GM21423 (cell line): ENCODE data around the gene SLC26A1.
"Not testable (repeated sequence)": the region's sequence is repeated elsewhere in the genome, so short reads cannot be mapped to it uniquely, and the experiment has no call there.

Experiments
- ATAC-seq: cut with Tn5 transposase; IDR thresholded peaks from one replicate; pipeline ENCODE4 v1.9.1; 2021; ENCODE audit warnings: mild to moderate bottlenecking, moderate library complexity; ENCODE audit not compliant: unreplicated experiment

The SLC26A1 gene

GRCh38 chr4:955931-956381 is 37.2 kb downstream of the SLC26A1 start:
- ATAC-seq, result no peak

- no peak for ATAC-seq
Measured at GRCh38 chr4:955161-955921, 37.9 kb downstream of the SLC26A1 start.

- no peak for ATAC-seq
Measured at GRCh38 chr4:954211-955020, 38.8 kb downstream of the SLC26A1 start.

DNA sequence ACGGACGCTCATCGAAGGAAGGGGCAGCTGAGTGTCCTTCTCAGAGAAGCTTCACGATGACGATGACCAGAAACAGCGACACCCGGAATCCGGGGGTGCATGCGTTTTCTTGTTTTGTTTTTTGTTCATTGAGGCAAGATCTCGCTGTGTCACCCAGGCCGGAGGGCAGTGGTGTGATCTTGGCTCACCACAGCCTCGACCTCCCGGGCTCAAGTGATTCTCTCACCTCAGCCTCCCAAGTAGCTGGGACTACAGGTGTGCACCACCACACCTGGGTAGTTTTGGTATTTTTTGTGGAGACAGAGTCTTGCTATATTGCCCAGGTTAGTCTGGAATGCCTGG is 39.7 kb downstream of the SLC26A1 start:
- no peak for ATAC-seq

DNA sequence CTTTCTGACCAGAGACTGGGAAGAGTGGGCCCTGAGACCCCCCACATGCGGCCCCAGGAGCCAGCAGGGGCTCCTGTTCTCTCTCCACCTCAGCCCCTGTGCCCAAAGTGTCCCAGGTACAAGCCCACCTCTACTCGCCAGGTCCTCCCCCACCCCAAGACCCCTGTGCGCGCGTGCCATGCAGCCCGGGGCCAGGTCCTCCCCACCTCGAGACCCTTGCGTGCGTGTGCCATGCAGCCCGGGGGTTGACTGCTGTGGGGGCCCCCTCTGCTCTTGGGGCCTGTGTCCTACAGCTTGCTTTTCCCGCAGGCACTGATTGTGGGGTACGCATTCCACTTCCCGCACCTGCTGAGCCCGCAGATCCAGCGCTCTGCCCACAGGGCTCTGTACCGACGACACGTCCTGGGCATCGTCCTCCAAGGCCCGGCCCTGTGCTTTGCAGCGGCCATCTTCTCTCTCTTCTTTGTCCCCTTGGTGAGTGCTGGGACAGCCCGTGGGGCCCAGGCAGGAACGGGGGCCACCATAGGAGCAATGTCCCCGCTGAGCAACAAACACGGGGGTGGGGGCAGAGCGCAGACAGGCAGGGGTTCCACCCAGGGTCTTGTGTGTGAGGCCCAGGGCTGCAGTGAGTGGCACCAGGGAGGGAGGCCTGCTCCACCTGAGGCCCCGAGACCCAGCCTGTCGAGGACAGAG is 40.2 kb downstream of the SLC26A1 start:
- ATAC-seq, result no peak

DNA sequence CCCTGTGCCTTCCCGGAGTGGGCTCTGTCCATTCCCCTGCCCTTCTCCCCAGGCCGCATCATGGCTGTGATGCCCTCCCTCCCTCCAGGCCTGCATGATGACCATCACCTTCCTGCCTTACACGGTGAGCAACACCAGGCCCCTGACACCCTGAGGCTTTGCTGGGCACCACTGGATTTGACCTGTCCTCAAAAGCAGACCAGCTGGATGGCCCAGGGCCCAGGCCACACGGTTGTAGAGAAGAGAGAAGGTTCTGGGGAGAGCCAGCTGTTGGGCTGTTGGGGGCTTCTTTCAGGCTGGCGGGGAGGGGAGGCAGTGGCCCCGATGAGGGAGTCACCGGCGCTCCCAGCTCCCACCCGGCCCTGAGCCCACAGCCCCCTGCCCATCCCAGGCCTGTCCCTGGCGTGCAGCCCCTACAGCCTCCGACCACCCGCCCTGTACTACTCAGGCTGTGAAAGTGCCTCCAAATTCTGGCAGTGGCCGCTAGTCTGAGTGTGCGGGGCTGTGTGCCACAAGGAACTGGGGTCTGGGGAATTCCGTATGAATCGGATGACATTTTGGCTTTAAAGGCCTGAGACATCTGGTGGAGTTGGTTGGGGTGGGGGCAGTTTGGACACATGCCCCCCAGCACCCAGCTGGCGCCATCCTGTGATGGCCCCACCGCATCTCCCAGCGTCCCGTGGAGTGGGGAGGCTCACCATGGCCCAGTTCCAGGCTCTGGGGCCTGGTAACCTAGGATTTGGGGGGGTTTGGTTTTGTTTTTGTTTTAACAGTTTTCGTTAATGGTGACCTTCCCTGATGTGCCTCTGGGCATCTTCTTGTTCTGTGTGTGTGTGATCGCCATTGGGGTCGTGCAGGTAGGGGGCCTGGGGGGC is 41.4 kb downstream of the SLC26A1 start:
- no peak for ATAC-seq

- no peak for ATAC-seq
Measured at GRCh38 chr4:951186-951585, 42.0 kb downstream of the SLC26A1 start.

- ATAC-seq, result no peak
Measured at GRCh38 chr4:950136-951020, 42.8 kb downstream of the SLC26A1 start.

DNA sequence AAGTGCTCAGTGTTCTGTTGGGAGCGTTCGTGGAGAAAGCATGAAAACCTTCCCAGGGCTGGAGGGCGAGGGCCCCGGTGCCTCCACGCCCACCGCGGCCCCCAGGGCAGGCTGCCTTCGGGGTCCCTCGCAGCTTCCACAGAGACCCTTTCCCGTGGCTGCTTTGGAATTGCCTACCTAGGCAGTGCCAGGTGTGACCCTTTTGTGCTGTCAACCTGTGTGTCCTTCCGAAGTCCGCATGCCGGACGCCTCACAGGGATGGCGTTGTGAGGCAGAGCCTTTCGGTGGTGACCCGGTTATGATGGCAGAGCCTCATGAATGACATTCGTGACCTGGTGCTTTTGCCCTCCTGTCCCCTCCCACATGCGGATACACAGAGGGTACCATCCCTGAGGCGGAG is 43.5 kb downstream of the SLC26A1 start:
- no peak for ATAC-seq

DNA sequence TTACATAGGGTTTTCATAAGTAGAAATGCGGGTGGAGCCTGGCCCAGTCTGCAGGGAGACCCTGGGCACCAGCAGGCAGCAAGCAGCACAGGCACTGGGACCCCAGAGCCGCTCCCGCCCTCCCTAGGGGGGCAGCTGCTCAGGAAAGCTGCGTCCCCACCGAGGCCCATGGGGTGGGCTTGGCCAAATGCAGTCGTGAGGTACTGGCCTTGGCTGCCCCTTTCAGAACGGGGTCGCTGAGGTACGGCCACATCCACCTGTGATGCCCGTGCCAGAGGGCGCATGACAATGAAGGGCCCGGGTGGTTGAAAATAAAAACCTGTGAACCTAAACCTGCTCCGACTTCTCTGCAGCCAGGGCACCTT is 44.3 kb downstream of the SLC26A1 start:
- ATAC-seq, result no peak

GRCh38 chr4:948101-948935 is 44.9 kb downstream of the SLC26A1 start:
- no peak for ATAC-seq

DNA sequence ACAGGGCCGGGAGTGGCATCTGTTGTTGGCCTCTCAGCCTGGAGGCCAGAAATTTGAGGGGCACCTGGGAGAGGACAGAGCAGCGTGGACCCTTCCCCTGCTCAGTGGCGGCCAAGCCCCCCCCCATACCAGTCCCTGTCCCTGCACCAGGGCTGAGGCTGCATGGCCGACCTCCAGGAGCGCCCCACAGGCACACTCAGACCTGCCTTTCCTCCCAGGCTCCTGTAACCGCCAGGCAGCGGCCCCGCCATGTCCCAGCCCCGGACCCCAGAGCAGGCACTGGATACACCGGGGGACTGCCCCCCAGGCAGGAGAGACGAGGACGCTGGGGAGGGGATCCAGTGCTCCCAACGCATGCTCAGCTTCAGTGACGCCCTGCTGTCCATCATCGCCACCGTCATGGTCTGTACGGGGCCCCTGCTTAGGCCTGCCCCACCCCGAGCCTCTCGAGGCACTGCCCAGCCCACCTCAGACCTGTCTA is 45.7 kb downstream of the SLC26A1 start:
- ATAC-seq, result no peak

GRCh38 chr4:946517-947471 is 46.4 kb downstream of the SLC26A1 start:
- ATAC-seq, result no peak

- no peak for ATAC-seq
Measured at GRCh38 chr4:946103-946450, 47.1 kb downstream of the SLC26A1 start.

- ATAC-seq, result no peak
Measured at GRCh38 chr4:945274-946102, 47.7 kb downstream of the SLC26A1 start.

GRCh38 chr4:939508-939907 is 53.7 kb downstream of the SLC26A1 start:
- not testable (repeated sequence) for ATAC-seq
